SHP77 treated with DMSO at 0.1 percent for 48 hours (cell line): ENCODE measurements around the gene POLD2.

Experiments used
- DNase-seq: peaks from one replicate; lab custom pipeline; 2025; lab: John Stamatoyannopoulos, UW

The POLD2 gene

DNA sequence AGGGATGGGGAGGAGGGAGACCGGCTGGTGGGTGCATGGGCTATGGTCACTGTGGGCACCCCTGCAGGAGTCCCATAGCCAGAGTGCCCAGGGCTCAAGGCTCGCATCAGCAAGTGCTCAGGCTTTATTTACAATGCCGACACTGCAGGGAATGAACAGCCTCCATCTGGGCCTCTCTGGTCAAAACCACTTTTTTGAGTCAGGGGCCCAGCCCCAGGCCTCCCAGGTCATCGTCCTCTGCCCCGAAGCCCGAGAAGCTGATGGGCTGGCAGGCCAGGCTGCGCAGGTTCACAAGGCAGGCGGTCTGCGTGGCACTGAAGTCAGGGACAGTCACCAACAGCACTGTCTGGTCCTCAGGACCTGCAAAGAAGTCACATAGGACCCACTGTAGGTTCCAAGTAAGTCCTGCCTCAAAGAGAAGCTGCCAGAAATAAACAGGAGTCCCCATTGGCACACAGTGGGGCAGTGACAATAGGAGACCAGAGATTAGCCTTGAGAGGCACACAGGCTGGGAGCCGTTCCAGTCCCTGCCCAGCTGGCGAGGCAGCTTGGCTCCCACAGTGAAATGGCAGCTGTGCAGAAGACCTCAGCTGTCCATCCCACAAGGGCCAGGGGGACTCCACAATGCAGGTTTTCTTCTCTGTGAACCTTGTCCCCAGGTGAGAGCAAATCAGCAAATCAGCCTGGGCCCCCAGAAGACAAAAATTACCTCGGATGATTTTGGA is 8.6 kb downstream of the POLD2 start:
- no peak for DNase-seq

- DNase-seq = no peak
Measured at GRCh38 chr7:44113764-44114354, 9.5 kb downstream of the POLD2 start.

DNA sequence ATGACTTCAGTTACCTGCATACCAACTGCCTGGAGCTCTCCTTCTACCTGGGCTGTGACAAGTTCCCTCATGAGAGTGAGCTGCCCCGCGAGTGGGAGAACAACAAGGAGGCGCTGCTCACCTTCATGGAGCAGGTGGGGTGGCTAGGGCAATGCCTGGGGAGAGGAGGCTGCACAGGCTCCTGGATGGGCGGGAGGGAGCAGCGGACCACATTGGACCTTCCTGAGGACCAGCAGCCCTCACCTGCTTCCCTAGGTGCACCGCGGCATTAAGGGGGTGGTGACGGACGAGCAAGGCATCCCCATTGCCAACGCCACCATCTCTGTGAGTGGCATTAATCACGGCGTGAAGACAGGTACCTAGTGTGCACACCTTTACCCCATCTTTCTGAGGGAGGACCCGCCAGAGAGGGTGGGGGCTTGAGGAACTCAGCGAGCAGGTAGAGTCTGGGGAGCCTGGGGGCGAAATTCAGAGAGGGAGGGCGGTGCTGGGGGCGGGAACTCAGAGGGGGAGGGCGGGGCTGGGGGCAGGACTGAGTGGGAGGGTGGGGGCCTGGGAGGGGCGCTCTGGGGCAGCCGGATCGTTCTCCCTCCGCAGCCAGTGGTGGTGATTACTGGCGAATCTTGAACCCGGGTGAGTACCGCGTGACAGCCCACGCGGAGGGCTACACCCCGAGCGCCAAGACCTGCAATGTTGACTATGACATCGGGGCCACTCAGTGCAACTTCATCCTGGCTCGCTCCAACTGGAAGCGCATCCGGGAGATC is 10.2 kb downstream of the POLD2 start:
- DNase-seq = no peak

- peak; percentile 35 for DNase-seq
Measured at GRCh38 chr7:44112231-44112996, 10.9 kb downstream of the POLD2 start.

- no peak for DNase-seq
Measured at GRCh38 chr7:44111761-44112160, 11.6 kb downstream of the POLD2 start.

GRCh38 chr7:44110719-44111635 is 12.4 kb downstream of the POLD2 start:
- no peak for DNase-seq

DNA sequence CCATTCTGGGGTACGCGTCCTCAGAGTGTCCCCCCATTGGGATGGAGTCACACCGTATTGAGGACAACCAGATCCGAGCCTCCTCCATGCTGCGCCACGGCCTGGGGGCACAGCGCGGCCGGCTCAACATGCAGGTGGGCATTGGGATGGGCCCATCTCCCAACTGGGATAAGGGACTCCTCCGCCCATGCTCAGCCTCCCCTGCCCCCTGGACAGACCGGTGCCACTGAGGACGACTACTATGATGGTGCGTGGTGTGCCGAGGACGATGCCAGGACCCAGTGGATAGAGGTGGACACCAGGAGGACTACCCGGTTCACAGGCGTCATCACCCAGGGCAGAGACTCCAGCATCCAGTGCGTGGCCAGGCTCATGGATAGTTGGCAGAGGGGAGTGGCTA is 13.4 kb downstream of the POLD2 start:
- no peak for DNase-seq

DNA sequence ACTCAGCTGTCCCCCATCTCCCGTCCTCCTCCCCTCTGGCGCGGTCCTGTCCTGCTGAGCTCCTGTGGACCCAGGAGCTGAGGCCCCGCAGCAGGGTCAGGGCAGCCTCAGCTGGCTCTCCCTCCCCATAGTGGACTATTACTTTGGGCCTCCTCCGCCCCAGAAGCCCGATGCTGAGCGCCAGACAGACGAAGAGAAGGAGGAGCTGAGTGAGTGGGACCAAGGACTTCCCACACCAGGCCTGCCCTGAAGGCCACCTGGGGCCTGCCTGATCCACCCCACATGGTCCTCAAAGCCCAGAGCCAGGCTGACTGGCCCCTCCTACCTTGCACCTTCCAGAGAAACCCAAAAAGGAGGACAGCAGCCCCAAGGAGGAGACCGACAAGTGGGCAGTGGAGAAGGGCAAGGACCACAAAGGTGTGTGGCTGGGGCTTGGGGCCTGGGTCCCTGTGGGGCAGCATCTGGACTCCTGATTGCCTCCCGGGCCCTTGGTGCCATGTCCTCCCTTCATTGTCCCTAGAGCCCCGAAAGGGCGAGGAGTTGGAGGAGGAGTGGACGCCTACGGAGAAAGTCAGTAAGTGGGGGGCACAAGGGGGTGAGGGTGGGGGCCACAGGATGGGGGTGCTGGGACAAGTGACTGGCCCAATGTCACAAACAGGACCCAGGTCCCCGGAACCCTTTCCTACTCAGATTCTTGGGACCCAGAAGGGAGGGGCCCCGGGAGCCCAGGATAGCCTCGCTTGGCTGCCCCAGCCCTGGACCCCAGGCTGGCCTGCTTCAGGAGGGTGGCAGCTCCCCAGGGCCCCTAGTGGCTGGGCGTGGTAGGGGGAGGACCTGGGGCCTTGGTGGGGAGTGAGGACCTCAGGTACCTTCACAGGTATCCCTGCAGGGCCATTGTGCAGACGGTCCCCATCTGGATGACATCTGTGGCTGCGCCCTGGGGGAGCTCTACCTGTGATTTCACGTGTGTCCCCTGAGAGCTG is 14.3 kb downstream of the POLD2 start:
- no peak for DNase-seq

DNA sequence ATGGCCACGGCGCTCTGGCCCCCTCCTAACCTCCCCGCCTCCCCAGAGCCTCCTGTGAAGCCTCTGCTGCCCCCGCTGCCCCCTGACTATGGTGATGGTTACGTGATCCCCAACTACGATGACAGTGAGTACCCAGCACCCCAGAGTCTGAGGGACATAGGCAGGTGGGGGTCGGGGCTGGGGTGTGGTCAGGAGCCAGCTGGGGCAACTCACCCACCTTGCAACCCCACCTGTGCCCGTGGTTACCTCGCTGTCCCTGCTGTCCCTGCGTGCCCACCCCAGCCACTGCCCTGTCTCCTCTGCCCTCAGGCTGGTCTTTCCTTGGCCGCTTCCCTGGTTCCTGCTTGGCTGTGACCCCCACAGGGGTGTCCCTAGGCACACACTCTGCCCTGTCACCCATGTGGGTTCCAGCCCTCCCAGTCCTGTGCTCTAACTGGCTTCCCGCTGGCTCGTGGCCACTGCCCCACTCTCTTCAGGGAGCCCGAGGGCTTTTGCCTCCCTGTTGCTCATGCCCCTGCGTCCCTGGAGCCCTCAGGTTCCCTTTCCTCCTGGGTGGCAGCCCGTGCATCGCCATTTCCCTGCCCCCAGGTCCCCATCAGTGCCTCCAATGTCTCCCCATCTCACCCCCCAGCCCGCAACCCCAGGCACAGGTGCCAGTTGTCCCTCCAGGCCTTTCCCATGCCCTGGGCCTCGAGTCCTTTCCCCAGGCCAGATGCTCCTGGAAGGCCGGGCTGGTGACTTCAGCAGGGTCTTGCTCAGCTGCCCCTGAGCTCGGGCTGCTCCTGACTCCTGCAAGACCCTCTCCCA is 15.2 kb downstream of the POLD2 start:
- DNase-seq = no peak

DNA sequence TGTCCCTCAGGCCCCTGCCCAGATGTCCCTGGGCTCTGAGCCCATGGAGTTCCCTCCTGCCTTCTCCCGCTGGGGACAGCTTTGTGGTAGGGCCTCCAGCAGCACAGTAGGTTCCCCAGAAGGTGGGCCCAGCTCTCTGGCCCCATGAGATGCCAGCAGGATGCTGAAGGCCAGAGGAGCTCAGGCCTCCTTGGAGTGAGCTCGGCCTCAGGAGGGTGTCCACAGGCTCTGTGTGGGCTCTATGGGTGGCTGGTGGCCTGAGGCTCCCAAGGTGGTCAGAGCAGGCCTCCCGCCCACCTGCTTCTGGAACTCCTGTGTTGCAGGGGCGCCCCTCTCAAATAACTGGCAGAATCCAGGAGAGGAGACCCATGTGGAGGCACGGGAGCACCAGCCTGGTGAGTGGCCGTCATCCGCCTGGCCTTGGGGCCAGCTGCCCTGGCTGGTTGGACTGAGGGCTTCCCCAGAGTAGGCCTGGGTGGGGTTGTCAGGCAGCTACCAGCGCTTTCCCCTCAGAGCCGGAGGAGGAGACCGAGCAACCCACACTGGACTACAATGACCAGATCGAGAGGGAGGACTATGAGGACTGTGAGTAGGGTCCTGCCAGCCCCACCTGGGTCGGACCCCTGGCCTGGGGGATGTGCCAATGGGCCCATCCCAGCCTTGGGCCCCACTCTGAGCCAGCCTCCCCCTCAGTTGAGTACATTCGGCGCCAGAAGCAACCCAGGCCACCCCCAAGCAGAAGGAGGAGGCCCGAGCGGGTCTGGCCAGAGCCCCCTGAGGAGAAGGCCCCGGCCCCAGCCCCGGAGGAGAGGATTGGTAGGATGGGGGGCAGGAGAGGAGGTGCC is 16.0 kb downstream of the POLD2 start:
- DNase-seq = no peak

DNA sequence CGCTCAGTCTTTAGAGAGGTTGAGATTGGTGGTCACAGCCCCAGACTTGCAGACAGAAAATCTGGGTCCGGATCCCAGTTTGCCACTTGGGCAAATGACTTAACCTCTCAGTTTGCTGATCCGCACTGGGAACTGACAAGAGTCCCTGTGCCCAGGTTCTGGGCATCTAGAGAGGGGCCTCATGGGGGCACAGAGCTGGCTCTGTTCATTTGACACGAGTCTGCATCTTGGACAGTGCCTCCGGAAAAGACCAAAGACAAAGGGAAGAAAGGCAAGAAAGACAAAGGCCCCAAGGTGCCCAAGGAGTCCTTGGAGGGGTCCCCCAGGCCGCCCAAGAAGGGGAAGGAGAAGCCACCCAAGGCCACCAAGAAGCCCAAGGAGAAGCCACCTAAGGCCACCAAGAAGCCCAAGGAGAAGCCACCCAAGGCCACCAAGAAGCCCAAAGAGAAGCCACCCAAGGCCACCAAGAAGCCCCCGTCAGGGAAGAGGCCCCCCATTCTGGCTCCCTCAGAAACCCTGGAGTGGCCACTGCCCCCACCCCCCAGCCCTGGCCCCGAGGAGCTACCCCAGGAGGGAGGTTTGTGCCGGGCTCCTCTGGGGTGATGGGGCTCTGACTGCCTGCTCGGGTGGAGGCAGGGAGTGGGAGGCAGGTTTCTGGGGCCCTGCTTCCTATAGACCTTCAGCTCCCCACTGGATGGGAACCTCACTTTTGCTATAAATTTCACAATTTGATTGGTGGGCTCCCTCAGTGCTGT is 16.9 kb downstream of the POLD2 start:
- DNase-seq = no peak

DNA sequence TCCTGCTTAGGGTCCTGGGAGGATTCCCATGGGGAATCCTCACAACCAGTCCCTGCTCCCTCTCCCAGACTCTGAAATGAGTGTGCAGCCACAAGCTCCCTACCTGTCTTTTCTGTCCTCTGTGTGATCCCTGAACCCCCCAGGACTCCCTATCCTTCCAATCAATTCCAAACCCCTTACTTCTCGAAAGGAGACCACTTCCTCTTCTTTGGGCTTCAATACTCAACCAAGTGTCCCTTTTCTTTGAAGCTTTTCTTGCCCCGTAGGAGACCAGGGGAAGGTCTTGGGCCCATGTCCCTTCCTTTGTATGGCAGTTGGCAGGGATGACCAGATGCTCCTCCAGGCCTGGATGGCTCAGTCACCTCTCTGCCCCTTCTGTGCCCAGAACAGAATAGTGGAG is 17.5 kb downstream of the POLD2 start:
- DNase-seq = no peak

GRCh38 chr7:44104860-44105771 is 18.2 kb downstream of the POLD2 start:
- DNase-seq = no peak

- DNase-seq = no peak
Measured at GRCh38 chr7:44103923-44104859, 19.2 kb downstream of the POLD2 start, which contains the start of gene AEBP1. TSS of gene AEBP1 (plus strand) at chr7:44104345. CDS start at chr7:44104666, 321 bp downstream.

DNA sequence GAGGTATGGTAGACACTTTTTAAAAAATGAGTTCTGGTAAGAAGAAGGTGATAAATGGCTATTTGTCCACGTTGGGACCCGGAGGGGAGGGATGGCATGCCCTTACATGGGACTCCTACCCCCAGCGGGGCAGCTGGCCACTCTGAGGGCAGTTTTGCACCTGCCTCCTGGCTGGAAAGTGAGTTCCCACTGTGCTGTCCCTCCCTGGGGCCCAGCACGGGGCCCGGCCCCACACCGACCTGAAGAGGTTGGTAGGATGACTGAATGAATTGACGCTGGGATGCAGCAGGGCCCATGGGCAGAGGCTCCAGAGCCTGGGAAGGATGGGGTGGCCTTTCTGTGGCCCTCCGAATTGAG is 19.8 kb downstream of the POLD2 start:
- DNase-seq = no peak
